HG03558 (cell line): Measurements from ENCODE around the gene COMT.

ENCODE experiments used
- ATAC-seq: cut with Tn5 transposase; IDR thresholded peaks from one replicate; pipeline ENCODE4 v1.9.1; 2021; ENCODE audit warnings: moderate number of reproducible peaks; ENCODE audit not compliant: unreplicated experiment; ENCODE audit errors: extremely low read depth

Gene COMT

DNA sequence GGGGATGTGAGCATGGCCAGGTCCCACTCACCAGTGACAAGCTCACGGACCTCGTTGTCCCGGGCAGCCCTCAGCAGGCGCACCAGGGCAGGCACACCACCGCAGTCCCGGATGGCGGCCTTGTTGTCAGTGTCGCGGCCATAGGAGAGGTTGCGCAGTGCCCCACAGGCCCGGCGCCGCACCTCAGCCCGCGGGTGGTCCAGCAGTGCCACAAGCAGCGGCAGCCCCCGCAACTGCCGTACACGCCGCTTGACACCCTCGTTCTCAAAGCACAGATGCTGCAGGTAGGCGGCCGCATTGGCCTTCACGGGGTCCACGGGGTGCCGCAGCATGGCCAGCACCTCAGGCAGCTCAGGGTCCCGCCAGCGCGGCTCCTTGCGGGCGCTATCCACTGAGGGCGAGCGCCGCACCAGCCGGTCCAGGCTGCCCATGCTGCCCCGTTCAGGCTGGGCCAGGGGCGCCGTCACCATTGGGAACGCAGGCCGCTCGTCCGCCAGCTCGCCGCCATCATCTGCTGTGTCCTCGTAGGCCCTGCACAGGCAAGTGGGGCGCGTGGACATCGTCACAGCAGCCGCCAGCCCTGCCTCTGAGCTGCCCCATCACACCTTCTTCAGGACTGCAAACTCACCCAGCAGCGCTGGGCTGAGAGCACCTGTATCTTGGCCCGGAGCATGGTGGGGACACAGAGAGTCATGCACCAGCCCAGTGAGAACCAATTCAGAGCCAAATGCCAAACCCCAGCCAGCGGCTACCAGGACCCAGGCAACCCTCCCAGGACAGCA is 38.3 kb downstream of the COMT start:
- no peak for ATAC-seq

GRCh38 chr22:19980766-19981165 is 39.2 kb downstream of the COMT start:
- ATAC-seq = no peak

DNA sequence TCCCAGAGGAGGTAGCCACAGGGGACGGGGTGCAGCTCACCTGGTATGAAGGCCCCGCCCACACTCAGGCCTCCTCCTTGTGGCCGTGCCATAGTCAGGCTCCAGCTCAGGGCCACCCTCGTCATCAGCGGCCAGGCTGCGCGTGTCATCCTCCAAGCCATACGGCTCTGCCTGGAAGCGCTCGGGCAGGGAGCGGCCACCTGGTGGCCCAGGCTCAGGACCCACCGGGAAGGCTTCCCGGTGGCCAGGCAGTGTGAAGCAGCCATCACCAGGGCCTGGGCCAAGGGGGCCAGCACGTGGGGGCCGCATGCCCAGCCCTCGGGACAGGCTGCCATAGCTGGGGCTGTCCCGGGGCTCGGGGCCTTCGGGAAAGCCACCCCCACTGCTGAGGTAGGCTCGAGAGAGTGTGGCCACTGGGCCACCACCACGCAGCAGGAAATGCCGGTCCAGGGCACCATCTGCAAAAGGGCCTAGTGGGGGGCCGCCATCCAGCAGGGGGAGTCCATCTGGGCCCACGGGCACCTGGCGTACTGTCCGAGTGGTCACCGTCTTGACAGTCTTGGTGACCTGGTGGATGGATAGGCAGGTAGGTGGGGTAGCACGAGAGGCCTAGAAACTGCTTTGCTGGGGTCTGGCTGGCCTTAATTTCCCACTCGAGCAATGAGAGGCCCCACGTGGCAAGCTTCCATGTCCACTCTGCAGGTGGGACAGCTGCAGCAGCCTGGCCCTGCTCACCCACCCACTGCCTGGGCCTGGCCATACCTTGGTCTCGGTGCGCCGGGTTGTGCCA is 39.8 kb downstream of the COMT start:
- ATAC-seq = no peak

GRCh38 chr22:19981961-19982920 is 40.7 kb downstream of the COMT start:
- no peak for ATAC-seq

GRCh38 chr22:19982991-19983578 is 41.5 kb downstream of the COMT start:
- ATAC-seq = no peak

DNA sequence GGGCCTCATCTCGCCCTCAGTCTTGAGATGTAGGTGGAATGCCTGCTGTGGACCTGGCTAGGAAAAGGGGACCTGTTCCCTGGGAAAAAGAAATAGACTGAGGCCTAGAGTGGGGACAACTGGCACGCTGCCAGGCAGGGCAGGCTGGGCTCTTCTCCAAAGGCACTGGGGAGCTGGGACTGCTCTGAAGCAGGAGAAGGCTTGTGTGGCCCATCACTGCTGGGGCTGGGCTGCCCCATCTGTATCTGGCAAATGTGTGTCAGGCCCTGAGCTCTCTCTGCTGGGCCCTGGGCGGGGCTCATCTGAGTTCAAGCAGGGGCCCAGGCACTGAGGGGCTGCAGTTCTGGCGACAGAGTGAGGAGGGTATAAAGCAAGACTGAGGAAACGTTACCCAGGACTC is 42.2 kb downstream of the COMT start:
- no peak for ATAC-seq

DNA sequence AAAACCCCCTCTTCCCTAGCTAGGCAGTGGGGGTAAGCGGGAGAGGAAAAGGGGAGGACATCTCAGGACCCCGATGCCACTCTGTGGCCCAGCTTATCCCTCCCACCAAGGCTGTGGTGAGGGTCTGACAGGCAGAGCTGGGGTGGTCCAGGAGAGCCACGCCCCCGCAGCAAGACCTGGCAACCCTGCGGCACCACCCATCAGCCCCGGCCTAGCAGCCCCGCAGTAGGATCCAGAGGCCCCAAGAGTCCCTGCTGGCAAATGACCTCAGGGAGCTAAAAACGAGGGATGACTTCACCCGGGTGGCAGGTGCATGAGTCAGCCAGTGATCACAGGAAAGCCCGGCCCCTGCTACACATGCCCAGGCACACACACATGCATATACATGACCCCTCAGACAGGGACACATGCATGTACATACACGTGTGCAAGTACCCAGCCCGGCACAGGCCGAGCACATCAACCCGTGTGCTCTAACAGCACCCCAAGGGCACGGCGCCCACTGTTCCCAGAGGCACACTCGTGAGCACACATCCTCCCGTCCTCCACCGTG is 42.7 kb downstream of the COMT start:
- ATAC-seq = no peak

DNA sequence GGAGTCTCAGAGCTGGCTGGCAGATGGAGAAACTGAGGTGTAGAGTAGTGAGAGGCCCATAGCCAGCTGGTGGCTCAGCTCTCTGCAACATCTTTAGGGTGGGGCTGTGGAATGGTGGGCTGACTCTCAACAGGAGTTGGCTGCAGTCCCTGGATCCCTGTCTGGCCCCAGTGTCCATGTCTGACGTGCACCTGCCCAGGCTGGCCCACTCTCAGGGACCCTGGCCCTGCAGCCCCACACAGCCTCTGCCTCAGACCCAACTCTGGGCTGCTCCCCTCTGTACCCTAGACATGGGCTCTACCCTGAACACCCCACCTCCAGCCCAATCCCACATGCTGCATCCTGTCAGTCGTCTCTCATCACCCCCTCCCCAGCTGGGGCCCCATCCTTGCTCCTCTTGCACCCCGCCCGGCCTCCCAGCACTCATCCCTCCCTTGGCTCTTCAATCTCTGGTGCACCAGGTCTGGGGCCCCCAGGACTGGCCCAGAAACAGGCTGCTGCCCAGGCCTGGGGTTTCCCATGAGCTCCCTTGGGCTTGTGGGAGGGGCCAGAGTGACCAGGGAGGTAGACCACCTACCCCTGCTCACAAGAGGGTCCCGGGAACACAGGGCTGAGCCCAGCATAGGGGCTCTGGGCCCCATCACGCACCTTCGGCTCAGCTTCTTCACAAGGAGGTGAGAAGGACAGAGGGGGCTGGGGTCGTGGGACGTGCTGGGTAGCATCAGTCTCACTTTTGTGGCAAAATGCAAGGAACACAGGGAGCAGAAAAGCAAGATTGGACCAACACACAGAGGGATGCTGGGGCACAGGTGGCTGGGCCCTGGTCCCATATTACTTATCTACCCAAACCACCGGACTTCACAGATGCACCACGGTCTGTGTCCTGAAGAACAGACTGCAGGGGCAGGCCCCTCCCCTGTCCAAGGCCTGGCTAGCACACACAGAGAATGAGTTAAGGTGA is 43.6 kb downstream of the COMT start:
- no peak for ATAC-seq

GRCh38 chr22:19986011-19986409 is 44.4 kb downstream of the COMT start:
- ATAC-seq = no peak

DNA sequence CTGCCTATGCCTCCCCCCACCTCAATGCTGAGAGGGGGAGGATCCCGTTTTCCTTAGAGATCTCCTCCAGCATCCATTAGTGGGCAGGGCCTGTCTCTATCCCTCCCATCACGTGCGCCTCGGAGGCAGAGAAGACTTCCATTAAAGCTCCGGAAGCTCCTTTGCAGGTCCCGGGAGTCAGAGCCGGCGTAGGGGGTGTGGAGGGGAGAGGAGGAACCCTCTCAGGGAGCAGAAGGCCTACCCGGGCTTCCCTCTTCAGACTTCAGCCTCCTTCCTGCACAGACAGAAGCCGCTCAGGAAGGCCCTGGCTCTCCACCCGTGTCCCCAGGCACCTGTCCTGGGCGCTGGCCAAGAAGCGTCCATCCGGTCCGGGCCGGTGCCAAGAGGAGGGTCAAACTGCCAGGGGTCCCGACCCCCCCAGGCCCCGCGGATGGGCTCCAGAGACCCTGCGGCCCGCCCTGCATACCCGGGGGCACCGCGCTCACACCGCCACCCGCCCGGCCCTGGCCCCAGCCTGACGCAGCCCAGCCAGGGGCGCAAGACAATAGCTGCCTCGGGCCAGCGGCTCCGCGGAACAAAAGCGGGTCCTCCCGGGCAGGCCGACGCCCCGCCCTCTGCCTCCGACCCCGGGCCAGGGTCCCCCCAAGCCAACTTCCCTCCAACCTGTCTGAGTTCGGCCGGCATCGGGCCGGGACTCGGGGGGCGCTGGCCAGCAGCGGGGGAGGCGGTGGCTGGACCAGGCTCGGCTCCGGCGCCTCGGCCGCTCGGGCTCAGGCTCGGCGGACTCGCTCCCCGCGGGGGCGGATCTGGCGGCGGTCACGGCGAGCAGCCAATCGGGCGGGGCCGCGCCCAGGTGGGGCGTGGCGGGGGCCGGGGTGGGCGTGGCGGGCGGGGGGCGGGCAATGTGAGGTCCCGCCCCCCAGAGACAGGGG is 45.1 kb downstream of the COMT start:
- ATAC-seq = no peak

GRCh38 chr22:19987394-19988306 is 46.1 kb downstream of the COMT start:
- ATAC-seq = no peak

DNA sequence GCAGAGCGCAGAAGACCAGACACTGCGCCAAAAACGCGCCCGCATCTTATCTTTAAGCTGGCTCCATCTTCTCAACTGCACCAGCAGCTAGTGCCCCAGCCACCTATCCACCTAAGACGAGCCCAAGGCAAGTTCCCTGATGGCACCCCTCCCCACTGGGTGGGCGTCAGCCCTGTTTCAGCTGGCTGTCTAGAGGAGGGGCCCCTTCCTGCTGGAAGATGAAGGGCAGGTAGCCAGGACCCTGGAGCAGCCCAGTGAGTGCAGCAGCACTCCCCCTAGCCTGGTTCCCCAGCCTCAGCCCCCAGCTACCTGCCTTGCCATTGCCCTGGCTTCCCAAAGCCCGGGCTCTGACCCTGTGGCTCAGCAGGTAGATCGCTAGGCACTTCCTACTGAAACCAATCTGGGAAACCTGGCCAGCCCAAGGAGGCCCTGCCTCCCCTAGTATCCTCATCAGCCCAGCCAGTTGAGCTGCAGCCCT is 46.8 kb downstream of the COMT start:
- ATAC-seq = no peak

GRCh38 chr22:19988965-19989724 is 47.6 kb downstream of the COMT start:
- no peak for ATAC-seq

- no peak for ATAC-seq
Observed at GRCh38 chr22:19989725-19990067, 48.1 kb downstream of the COMT start.

GRCh38 chr22:19990188-19990587 is 48.6 kb downstream of the COMT start:
- ATAC-seq = no peak
